AG09319 (cell line): Measurements from ENCODE around the gene ETFA.

Source experiments
- DNase-seq: peaks from one replicate; pipeline ENCODE4 v3.0.0-alpha.2; 2010; ENCODE audit warnings: low read depth; ENCODE audit errors: extremely low read depth
- CTCF ChIP-seq: IDR thresholded peaks from 2 replicates; pipeline ENCODE4 v1.5.1; 2011; ENCODE audit warnings: low read depth, mild to moderate bottlenecking, inconsistent platforms, low read length, moderate library complexity

The ETFA gene

DNA sequence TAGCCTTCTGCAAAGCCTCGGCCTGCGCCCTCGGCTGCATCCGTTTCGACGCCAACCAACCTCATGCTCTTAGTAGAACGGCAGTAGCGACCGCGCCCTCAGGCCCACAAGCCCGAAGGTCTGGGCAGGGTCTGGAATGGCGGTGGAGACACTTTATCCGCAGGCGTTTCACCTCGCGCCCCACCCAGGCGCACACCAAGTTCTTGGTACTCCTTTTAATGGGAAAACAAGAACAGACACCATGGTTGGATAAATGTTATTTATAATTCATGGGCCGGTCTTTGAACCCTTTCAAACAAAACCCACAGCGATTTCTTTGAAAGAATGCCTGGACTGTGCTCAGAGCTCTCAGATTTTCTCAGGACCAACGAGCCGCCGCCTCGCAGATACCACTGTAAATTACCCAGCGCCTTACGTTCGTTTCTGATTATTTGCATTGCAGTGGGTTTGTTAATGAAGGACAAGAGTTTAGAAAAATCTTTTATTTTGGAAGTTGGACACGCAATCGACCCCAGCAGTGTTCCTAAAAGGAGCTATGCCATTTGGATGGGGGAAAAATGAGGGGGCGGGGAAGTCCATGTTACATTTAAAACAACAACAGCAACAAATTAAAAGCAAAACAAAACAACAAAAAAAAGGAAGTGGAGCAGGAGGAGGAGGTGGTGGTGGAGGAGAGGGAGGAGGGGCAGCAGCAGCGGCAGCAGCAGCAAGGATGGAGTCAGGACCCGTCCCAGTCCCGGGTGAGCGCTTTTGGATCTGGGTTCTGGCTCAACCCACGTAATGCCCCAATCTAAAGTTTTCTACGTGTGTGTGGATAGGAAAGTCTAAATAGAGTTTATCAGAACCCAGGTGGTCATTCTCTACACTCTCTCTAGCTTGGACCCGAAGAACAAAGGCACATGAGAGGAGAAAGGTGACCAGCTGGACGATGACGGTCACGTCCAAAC, 24.3 kb upstream of the ETFA start:
- no peak for DNase-seq
- TF ChIP-seq CTCF: no peak

DNA sequence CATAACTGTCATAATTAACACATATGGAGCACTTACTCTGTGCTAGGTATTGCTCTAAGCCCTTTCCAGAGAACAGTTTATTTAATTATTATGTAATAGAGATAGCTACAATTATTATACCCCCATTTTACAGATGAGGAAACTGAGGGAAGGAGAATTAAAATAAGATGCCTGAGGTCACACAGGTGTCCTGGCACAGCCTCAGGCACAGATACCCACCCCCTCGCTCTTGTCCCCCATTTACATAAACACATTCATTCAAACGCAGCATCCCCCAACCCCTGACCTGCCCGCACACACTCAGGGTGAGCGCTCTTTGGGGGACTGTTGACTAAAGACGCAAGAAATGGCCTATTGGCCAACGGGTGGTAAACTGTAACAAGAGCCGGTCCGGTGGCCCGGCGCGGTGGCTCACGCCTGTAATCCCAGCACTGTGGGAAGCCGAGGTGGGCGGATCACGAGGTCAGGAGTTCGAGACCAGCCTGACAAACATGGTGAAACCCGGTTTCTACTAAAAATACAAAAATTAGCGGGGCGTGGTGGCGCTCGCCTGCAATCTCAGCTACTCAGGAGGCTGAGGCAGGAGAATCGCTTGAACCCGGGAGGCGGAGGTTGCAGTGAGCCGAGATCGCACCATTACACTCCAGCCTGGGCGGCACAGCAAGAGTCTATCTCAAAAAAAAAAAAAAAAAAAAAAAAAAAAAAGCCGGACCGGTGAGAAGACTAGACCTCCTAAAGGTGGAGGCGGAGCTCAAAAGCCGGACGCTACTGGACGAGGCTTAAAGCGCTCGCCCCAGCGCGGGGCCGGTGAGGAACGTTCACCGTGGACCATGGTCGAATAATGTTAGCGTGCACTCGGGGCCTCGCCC, 23.4 kb upstream of the ETFA start:
- no peak for TF ChIP-seq CTCF

DNA sequence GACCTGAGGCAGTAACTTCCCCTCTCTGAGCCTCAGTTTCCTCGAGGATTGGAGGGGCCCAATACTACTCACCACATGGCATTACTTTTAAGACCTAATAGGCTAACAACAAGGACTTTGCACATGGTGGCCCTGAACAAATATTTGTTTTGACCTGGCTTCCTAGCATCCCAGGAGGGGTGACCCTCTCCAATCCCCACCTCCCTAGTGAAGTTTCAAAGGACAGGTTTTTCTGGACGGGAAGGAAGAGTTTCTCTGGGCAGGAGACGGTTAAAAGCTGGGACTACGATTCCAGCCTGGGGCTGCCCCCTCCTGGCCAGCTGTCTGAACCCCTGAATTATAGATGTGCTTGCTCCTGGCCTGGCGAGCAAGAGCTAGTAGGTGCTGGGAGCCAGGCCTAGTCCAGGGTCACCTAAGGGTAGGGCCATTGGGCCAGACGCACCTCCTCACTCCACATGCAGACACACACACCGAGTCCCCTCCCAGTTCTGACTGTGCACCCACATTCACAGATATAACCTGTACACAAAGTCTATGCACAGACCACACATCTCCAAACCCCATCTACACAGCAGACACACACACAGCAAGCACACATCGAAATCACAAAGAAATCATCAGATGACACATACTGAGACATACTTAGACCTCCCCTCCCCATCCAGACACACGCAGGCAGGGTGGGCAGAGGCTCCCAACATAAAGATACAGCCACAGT, 22.6 kb upstream of the ETFA start:
- no peak for DNase-seq
- peak; percentile 21 for TF ChIP-seq CTCF

More for the DNA sequence above, 23.4 kb upstream of the ETFA start:
- DNase-seq: no peak

GRCh38 chr15:76333309-76333708, 22.0 kb upstream of the ETFA start:
- DNase-seq: no peak
- no peak for TF ChIP-seq CTCF

- no peak for DNase-seq
- no peak for TF ChIP-seq CTCF
These were observed 21.5 kb upstream of the ETFA start for GRCh38 chr15:76332796-76333195.

GRCh38 chr15:76330080-76330680, 18.9 kb upstream of the ETFA start:
- peak; percentile 25 for DNase-seq
- peak; percentile 64 for TF ChIP-seq CTCF
